ENCODE results near the gene CDK6. TPM values are rescaled to one million over a fixed set of nuclear protein-coding genes. Genes with fewer than 3 reads are reported as not detected.

CDK6 gene
- total and polyA plus RNA-seq, 2 experiments from 2014 or later, result 17.8 to 61.5 TPM

DNA sequence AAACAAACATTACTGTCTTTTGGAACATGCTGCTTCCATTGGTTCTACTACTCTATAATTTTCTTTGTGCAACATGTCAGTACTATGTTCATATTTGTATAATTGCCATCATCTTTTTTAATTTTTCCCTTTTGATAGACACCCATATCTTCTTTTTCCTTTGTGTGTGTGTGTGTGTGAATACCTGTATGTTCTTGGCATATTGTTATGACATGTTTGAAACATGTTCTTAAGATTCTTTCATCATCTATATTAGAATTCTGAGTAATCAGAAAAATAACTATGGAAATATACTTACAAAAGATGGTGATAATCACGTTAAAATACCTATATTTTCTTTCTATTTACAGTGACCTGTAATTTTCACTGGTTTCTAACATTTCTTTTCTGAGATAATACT lies 3.5 kb upstream of the CDK6 start:
- DNase-seq, result no peak
- TF ChIP-seq EZH2 (IDR thresholded peaks at IDR 0.05; ENCODE audit: insufficient read depth, poor library complexity, severe bottlenecking) (no peak), EZH2phosphoT487 (IDR thresholded peaks at IDR 0.05; ENCODE audit: insufficient read depth, low read depth) (no peak)
- in situ Hi-C loops (cut with MboI), result loop anchor here (10.0 kb wide), 3 partner anchors 145 to 215 kb away; no protein-coding TSS in a partner anchor
- Histone ChIP-seq H3K4me3 (no peak overlapping the region), H3K27me3 (replicated peaks; ENCODE audit: insufficient read depth) (no peaks in the 10 kb centered on the region), H4K20me1 (ENCODE audit: insufficient read depth) (no peaks in the 10 kb centered on the region), H3K9me2 (ENCODE audit: insufficient read depth) (no peaks in the 10 kb centered on the region), H3K36me3 (ENCODE audit: low read depth) (no peaks in the 10 kb centered on the region), H3K27ac (no peak overlapping the region), H3K4me2 (ENCODE audit: unreplicated experiment) (no peak overlapping the region), H3K9ac (no peak overlapping the region), H3K9me3 (ENCODE audit: low read depth) (no peaks in the 10 kb centered on the region), H3K79me2 (ENCODE audit: insufficient read depth) (peaks cover 12% of the 10 kb centered on the region), H3K4me1 (ENCODE audit: insufficient read depth) (peaks cover 7% of the 10 kb centered on the region; the same call in 1 of the 2 replicates), H3F3A (ENCODE audit: insufficient read depth) (peaks cover 9% of the 10 kb centered on the region), H2AFZ (no peak overlapping the region)
- WGBS, 2 experiments (ENCODE audit: low coverage in 1 of 2, low lambda C conversion rate in 2 of 2, missing lambda C conversion rate in 2 of 2), result 52 to 60% methylated on average over 1 of the region's 1 CpG

DNA sequence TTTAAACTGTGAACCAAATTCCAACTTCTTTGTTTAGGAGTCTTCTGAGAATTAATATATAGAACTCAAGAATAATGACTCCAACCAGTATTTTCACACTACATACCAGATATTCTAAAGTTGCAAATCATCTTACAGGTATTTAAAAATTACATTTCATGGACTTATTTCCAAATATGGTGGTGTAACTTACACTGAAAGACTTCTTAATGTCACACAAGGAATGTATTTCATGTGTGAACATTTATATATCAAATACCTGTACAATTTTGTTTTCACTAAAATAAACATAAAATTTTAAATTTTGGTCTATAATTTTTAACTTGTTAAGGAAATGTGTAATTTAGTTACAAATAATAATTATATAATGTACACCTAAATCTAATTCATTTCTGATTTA lies 2.6 kb upstream of the CDK6 start:
- Histone ChIP-seq H3K4me3 (no peak overlapping the region), H3K79me2 (ENCODE audit: insufficient read depth) (peaks cover 22% of the 10 kb centered on the region), H2AFZ (no peak overlapping the region), H3K4me1 (ENCODE audit: insufficient read depth) (peaks cover 7% of the 10 kb centered on the region; the same call in 1 of the 2 replicates), H3K4me2 (ENCODE audit: unreplicated experiment) (no peak overlapping the region), H3K27ac (no peak overlapping the region), H3K27me3 (replicated peaks; ENCODE audit: insufficient read depth) (no peaks in the 10 kb centered on the region), H3K9me2 (ENCODE audit: insufficient read depth) (no peaks in the 10 kb centered on the region), H3K36me3 (ENCODE audit: low read depth) (no peaks in the 10 kb centered on the region), H3K9me3 (ENCODE audit: low read depth) (no peaks in the 10 kb centered on the region), H3K9ac (no peak overlapping the region), H4K20me1 (ENCODE audit: insufficient read depth) (no peaks in the 10 kb centered on the region), H3F3A (ENCODE audit: insufficient read depth) (peaks cover 9% of the 10 kb centered on the region)
- no peak for DNase-seq
- in situ Hi-C loops (cut with MboI), result loop anchor here (10.0 kb wide), 3 partner anchors 144 to 216 kb away; no protein-coding TSS in a partner anchor
- TF ChIP-seq EZH2 (IDR thresholded peaks at IDR 0.05; ENCODE audit: insufficient read depth, poor library complexity, severe bottlenecking), result no peak
- no peak for TF ChIP-seq EZH2phosphoT487 (IDR thresholded peaks at IDR 0.05; ENCODE audit: insufficient read depth, low read depth)

DNA sequence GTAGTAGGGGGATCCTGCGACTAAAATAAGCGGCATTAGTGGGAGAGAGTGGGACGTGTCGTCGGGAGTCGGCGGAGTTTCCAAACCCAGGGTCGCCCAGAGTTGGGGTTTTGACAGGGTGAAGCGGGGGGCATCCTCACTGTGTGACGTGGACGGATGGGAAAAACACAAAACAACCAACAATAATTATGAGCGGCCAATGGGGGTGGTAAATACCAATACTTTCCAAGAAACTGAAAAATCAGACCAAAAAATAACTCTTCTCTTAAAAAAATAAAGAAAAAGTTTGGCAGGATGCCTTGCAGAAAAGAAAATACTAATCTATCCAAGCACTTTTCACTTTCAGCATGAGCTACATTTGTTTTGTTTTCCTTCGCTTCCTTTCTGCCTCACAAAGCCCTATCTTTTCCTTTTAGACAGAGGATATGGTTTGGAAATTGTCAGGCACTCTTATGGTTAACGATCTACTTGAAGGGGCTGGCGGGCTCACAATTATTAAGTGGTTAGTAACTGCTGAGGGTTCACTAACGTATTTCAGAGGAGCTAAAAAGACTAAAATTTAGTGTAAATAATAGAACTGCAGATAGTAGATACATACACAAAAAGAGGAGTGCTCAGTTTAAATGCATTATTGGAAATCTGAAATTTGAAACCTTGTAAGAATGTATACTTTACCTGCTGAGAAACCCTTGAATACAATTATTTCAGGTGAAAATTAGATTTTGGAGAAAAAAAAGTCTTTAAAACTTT lies 802 bp upstream of the CDK6 start:
- H3K4me3 ChIP-seq, result peak overlapping the region; percentile 88
- H3K36me3 ChIP-seq (ENCODE audit: low read depth), result no peaks in the 10 kb centered on the region
- peaks cover 16% of the 10 kb centered on the region for H3F3A ChIP-seq (ENCODE audit: insufficient read depth)
- H3K27ac ChIP-seq, result peak overlapping the region; percentile 87
- in situ Hi-C loops (cut with MboI), result loop anchor here (10.0 kb wide), 3 partner anchors 142 to 218 kb away; no protein-coding TSS in a partner anchor
- H4K20me1 ChIP-seq (ENCODE audit: insufficient read depth), result no peaks in the 10 kb centered on the region
- no peaks in the 10 kb centered on the region for H3K27me3 ChIP-seq (replicated peaks; ENCODE audit: insufficient read depth)
- peaks cover 34% of the 10 kb centered on the region for H3K79me2 ChIP-seq (ENCODE audit: insufficient read depth)
- H3K4me2 ChIP-seq (ENCODE audit: unreplicated experiment), result peak overlapping the region; percentile 92
- H3K9me2 ChIP-seq (ENCODE audit: insufficient read depth), result no peaks in the 10 kb centered on the region
- peak; percentile 51 for DNase-seq
- H2AFZ ChIP-seq, result peak overlapping the region; percentile 77
- WGBS, 2 experiments (ENCODE audit: low coverage in 1 of 2, low lambda C conversion rate in 2 of 2, missing lambda C conversion rate in 2 of 2), result 1% methylated on average over 16 of the region's 16 CpGs
- H3K9me3 ChIP-seq (ENCODE audit: low read depth), result no peaks in the 10 kb centered on the region
- TF ChIP-seq EZH2 (IDR thresholded peaks at IDR 0.05; ENCODE audit: insufficient read depth, poor library complexity, severe bottlenecking), result no peak
- TF ChIP-seq EZH2phosphoT487 (IDR thresholded peaks at IDR 0.05; ENCODE audit: insufficient read depth, low read depth), result no peak
- peaks cover 7% of the 10 kb centered on the region; the same call in 1 of the 2 replicates for H3K4me1 ChIP-seq (ENCODE audit: insufficient read depth)
- H3K9ac ChIP-seq, result peak overlapping the region; percentile 91

DNA sequence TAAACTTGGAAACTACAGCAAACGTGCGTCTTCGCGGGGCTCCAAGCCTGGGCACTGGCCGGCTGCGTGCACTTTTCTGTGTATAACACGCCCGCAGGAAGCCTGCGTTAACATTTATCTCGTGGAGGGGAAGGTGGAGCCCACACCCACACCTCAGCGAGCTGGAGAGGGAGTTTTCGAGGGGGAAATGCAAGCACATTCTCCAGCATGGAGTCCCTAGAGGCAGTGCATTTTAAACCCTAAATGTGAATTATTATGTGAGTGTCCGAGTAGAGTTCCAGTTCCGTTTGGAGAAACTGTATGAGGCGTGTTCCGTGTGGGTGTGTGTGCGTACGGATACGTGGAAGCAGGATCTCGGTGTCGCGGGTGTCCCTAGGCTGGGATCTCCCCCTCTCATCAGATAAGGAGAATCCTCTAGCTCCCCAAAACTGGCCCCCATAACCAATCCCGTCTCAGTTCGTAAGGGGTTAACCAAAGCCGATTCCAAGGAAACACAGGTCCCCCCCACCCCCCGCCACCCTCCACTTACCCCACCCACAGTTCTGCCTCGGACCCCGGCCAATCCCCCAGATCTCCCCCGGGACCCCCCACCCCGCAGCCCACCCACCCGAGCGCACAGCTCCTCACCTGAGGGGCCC lies 403 bp downstream of the CDK6 start:
- Histone ChIP-seq H3K4me1 (ENCODE audit: insufficient read depth) (peaks cover 14% of the 10 kb centered on the region), H3F3A (ENCODE audit: insufficient read depth) (peaks cover 28% of the 10 kb centered on the region), H2AFZ (peak overlapping the region; percentile 62), H3K79me2 (ENCODE audit: insufficient read depth) (peaks cover 40% of the 10 kb centered on the region), H3K27me3 (replicated peaks; ENCODE audit: insufficient read depth) (no peaks in the 10 kb centered on the region), H3K36me3 (ENCODE audit: low read depth) (no peaks in the 10 kb centered on the region), H3K9ac (peak overlapping the region; percentile 91), H3K4me3 (peak overlapping the region; percentile 88), H4K20me1 (ENCODE audit: insufficient read depth) (no peaks in the 10 kb centered on the region), H3K4me2 (ENCODE audit: unreplicated experiment) (peak overlapping the region; percentile 92), H3K9me2 (ENCODE audit: insufficient read depth) (no peaks in the 10 kb centered on the region), H3K9me3 (ENCODE audit: low read depth) (no peaks in the 10 kb centered on the region), H3K27ac (peak overlapping the region; percentile 87)
- TF ChIP-seq EZH2phosphoT487 (IDR thresholded peaks at IDR 0.05; ENCODE audit: insufficient read depth, low read depth) (no peak), EZH2 (IDR thresholded peaks at IDR 0.05; ENCODE audit: insufficient read depth, poor library complexity, severe bottlenecking) (no peak)
- in situ Hi-C loops (cut with MboI), result loop anchor here (10.0 kb wide), 3 partner anchors 141 to 219 kb away; no protein-coding TSS in a partner anchor
- WGBS, 2 experiments (ENCODE audit: low coverage in 1 of 2, low lambda C conversion rate in 2 of 2, missing lambda C conversion rate in 2 of 2), result 1% methylated on average over 22 to 32 of the region's 32 CpGs
- peak; percentile 62 for DNase-seq

All from GM23248 (cell line).